NB4 (cell line): ENCODE results near the gene CCDC172.
"Not testable (repeated sequence)": the region's sequence is repeated elsewhere in the genome, so short reads cannot be mapped to it uniquely, and the experiment has no call there.

Source experiments
- DNase-seq: peaks from one replicate; pipeline ENCODE4 v3.0.0; 2010; ENCODE audit warnings: low read depth
- H3K4me3 ChIP-seq: one replicate; pipeline ENCODE4 v1.5.1; 2011; ENCODE audit warnings: mild to moderate bottlenecking, low read depth, low read length, moderate library complexity
- CTCF ChIP-seq: IDR thresholded peaks from one replicate; pipeline ENCODE4 v1.5.1; 2012; ENCODE audit warnings: low read depth, low read length
- MYC ChIP-seq: IDR thresholded peaks from 2 replicates; pipeline ENCODE4 v1.6.1; 2011; ENCODE audit warnings: low read depth, low read length
- POLR2A ChIP-seq: IDR thresholded peaks from 2 replicates; pipeline ENCODE4 v1.6.1; 2011; ENCODE audit warnings: mild to moderate bottlenecking; ENCODE audit not compliant: insufficient read length; ENCODE audit errors: extremely low read depth
- TF ChIP-seq, protein P1 (sequence below): IDR thresholded peaks from 2 replicates; pipeline ENCODE4 v1.6.1; 2011; ENCODE audit warnings: low read depth, low read length

CCDC172 gene

DNA sequence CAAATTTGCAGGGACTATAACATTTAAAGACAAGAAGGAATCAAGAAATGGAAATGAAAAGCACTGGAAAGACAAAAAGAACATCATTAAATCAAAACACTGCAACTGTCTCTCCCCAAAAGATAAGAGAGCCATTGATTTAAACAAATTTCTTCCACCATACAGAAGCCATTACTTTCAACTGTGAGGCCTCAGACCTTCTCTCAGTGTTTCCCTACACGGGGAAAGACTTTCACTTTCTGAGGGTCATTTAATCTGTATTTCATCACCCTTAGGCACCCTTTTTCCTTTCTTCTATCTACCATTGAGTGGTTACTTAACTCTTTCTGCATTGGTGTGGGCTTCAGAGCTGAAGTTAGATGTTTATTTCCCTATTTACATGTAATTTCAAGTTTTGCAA is 47.5 kb downstream of the CCDC172 start:
- H3K4me3 ChIP-seq: no peak overlapping the region
- DNase-seq: no peak
- TF ChIP-seq CTCF: no peak
- TF ChIP-seq POLR2A: no peak
- no peak for TF ChIP-seq MYC
- TF ChIP-seq, protein P1, sequence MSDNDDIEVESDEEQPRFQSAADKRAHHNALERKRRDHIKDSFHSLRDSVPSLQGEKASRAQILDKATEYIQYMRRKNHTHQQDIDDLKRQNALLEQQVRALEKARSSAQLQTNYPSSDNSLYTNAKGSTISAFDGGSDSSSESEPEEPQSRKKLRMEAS: no peak

- no peak for DNase-seq
- no peak overlapping the region for H3K4me3 ChIP-seq
- TF ChIP-seq, protein P1: no peak
- TF ChIP-seq CTCF (no peak), MYC (no peak), POLR2A (no peak)
These were observed 58.0 kb downstream of the CCDC172 start for GRCh38 chr10:116382290-116382689.

- TF ChIP-seq CTCF: no peak
- TF ChIP-seq MYC: no peak
- TF ChIP-seq, protein P1: no peak
- TF ChIP-seq POLR2A: no peak
- no peak for DNase-seq
- no peak overlapping the region for H3K4me3 ChIP-seq
These were observed 61.1 kb downstream of the CCDC172 start for GRCh38 chr10:116385311-116385710.

DNA sequence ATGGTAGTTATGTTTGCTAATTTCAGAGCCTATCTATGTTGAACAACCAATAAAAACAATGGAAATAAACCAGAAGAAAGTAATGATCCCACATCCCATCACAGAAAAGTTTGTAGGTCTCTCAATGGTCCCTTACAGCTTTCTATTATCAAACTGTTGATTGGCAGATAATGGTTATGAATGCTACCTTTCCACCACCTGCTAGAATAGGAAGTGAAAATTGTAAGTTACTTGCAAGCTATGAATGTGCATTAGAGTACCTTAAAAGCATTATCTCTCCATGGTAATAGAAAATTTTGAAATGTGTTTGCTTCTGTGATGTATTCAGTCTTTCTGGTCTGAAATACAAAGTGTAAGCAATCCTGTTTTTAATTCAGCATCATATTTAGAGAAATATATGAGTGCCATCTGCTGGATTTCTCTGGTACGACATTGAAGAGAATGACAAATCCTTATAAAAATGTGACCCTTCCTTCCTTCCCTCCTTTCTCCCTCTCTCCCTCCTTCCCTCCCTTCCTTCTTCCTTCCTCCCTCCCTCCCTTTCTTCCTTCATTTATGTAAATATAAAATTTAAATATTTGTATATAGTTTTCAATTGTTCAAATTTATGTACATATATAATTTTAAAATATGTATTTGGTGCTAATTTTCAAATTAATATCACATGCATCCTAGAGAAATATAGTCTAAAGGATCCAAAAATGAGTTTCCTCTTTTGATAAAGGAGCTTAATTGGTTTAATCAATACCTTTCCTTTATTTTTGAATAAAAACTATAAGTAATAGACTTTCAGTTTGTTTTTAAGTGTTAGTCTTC is 62.0 kb downstream of the CCDC172 start:
- TF ChIP-seq MYC (no peak), POLR2A (no peak), CTCF (peak; percentile 20)
- TF ChIP-seq, protein P1: no peak
- DNase-seq: peak; percentile 38
- no peak overlapping the region for H3K4me3 ChIP-seq

DNA sequence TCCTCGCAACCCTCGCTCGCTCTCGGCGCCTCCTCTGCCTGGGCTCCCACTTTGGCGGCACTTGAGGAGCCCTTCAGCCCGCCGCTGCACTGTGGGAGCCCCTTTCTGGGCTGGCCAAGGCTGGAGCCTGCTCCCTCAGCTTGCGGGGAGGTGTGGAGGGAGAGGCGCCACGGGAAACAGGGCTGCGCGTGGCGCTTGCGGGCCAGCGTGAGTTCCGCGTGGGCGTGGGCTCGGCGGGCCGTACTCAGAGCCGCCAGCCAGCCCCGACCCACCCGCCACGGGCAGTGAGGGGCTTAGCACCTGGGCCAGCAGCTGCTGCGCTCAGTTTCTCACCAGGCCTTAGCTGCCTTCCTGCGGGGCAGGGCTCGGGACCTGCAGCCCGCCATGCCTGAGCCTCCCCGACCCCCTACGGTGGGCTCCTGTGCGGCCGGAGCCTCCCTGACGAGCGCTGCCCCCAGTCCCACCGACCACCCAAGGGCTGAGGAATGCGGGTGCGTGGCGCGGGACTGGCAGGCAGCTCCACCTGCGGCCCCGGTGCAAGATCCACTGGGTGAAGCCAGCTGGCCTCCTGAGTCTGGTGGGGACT is 69.1 kb downstream of the CCDC172 start:
- H3K4me3 ChIP-seq, DNase-seq: not testable (repeated sequence)

GRCh38 chr10:116395223-116395985 is 71.2 kb downstream of the CCDC172 start:
- no peak for DNase-seq
- TF ChIP-seq MYC: no peak
- no peak for TF ChIP-seq CTCF

More at GRCh38 chr10:116395223-116395985, 71.2 kb downstream of the CCDC172 start:
- no peak overlapping the region for H3K4me3 ChIP-seq
